AG09309 (cell line): ENCODE measurements around the gene KIAA1671.

Experiments used
- DNase-seq: peaks from one replicate; pipeline ENCODE4 v3.0.0-alpha.2; 2010; ENCODE audit warnings: low read depth
- H3K4me3 ChIP-seq: 2 replicates; pipeline ENCODE4 v1.5.1; 2011; ENCODE audit warnings: mild to moderate bottlenecking, low read depth, low read length, moderate library complexity; ENCODE audit not compliant: control insufficient read depth
- CTCF ChIP-seq: IDR thresholded peaks from 2 replicates; pipeline ENCODE4 v1.5.1; 2011; ENCODE audit warnings: mild to moderate bottlenecking, low read depth, low read length, inconsistent platforms; ENCODE audit not compliant: insufficient read depth, control insufficient read depth; ENCODE audit errors: missing control alignments

Gene KIAA1671

DNA sequence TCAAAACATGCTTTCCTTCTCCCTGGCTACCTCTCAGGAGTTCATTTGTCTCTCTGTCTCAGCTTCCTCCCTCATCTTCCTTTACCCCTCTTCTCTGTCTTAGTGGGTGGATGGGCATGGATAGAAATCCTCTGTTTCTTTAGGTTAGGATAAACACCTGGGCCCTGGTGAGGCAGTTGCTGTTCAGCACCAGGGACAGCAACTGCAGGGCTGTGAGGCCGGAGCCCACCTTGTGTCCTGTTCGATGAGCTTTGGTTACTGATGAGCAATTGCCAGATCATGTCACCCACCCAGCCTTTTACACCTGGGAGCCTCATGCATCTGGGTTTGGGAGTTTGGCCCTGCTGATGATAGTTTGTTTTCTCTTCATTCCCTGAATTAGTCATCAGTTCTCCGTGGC lies 241.0 kb downstream of the KIAA1671 start:
- no peak for DNase-seq
- no peak for TF ChIP-seq CTCF
- H3K4me3 ChIP-seq, result no peak overlapping the region

DNA sequence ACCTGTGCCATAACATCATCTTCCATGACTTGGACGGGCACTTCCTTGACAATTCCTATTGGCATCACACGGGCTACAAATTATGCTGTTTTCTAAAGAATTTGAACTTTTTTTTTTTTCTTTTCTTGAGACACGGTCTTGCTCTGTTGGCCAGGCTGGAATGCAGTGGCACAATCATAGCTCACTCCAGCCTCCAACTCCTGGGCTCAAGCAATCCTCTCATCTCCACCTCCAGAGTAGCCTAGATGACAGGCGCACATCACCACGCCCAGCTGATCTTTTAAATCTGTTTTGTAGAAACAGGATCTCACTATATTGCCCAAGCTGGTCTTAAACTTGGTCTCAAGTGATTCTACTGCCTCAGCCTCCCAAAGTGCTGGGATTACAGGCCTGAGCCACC lies 243.8 kb downstream of the KIAA1671 start:
- no peak for DNase-seq
- H3K4me3 ChIP-seq, result no peak overlapping the region
- TF ChIP-seq CTCF, result no peak

GRCh38 chr22:25197340-25197739 lies 244.8 kb downstream of the KIAA1671 start:
- no peak overlapping the region for H3K4me3 ChIP-seq
- DNase-seq, result no peak
- no peak for TF ChIP-seq CTCF

GRCh38 chr22:25199731-25200520 lies 247.4 kb downstream of the KIAA1671 start, which contains the start of gene CRYBB3:
Gene CRYBB3 (plus strand): TSS chr22:25199858. CDS start chr22:25201397, 1,539 bp downstream.
- DNase-seq, result no peak
- H3K4me3 ChIP-seq, result no peak within 1 kb of the TSS
- TF ChIP-seq CTCF, result no peak

DNA sequence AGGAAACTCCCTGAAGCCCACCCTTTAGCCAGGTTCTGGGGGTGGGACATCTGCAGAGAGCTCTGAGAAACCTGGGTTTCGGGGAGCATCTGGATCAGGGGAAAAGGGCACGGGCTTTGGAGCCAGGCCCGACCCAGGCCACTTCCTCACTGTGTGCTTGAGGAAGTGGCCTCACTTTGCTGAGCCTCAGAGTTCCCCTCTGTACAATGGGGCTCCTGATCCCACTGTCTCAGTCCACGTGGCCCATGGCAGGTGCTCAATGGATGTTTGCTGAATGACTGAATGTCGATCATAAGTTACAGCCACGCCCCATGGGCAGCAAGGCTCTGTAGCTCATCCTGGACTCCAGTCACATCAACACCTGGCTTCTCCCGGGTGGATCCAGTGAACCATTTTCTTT lies 248.5 kb downstream of the KIAA1671 start:
- DNase-seq, result no peak
- no peak overlapping the region for H3K4me3 ChIP-seq
- TF ChIP-seq CTCF, result no peak

GRCh38 chr22:25201557-25202273 lies 249.2 kb downstream of the KIAA1671 start:
- TF ChIP-seq CTCF, result no peak
- no peak for DNase-seq
- no peak overlapping the region for H3K4me3 ChIP-seq
